ENCODE data around the gene SERHL2. TPM values are rescaled to one million over a fixed set of nuclear protein-coding genes. Genes with fewer than 3 reads are reported as not detected.

Gene SERHL2
- total and polyA plus RNA-seq, 2 donors (not counting 3 experiments of a cell fraction or from before 2014, with no cell fraction given), result 0.80 to 2.0 TPM

DNA sequence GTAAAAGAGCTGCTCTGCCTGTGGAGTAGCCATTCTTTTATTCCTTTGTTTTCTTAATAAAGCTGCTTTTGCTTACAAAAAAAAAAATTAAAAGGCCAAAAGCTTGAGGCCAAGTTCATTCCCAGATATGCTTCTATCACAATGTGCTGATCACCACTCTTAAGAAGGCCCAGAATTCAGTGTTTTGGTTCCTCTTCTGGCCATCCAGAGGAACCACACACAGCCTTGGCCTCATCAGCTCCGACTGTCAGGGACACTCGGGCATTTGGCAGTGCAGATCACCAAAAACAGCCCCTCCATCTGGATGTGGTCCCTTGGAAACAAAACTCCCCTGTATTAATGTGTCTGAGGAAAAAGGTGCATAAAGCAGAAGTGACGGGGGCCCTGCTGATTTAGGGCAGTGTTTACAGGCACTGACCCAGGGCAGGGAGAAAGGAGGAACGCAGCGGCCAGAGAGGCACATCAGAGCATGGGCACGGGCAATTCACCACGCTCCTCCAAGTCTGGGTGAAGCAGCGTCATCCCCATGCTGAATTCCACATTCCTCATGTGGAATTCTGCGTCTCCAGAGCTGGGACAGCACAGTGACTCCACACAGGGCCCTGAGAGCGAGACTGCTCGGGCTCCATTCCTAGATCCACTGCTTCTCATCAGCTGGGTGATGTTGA lies 43.2 kb downstream of the SERHL2 start:
- Histone ChIP-seq H3K36me3 (ENCODE audit: control insufficient read depth in 2 of 2, extremely low read depth in 1 of 2, insufficient read depth in 2 of 2, low read length in 2 of 2) (peaks cover 34 to 45% of the 10 kb centered on the region in 2 experiments), H3K79me2 (ENCODE audit: control insufficient read depth, insufficient read depth, low read length) (peaks cover 9% of the 10 kb centered on the region), H3K27me3 (ENCODE audit: control insufficient read depth in 2 of 2, insufficient read depth in 2 of 2, low read length in 2 of 2) (no peaks in the 10 kb centered on the region), H4K20me1 (replicated peaks; ENCODE audit: control insufficient read depth, extremely low read depth, insufficient read depth, low read length) (no peaks in the 10 kb centered on the region), H3K9me1 (replicated peaks; ENCODE audit: control insufficient read depth, extremely low read depth, insufficient read depth, low read length) (no peaks in the 10 kb centered on the region), H3K4me1 (ENCODE audit: control insufficient read depth, extremely low read depth, insufficient read depth, low read length) (no peaks in the 10 kb centered on the region), H2AFZ (ENCODE audit: low read depth, low read length) (no peak overlapping the region), H3K4me3 (replicated peaks in 1 of 3; ENCODE audit: insufficient read depth in 1 of 3, low read depth in 1 of 3, low read length in 3 of 3) (no peak overlapping the region), H3K27ac (ENCODE audit: insufficient read depth, low read depth, low read length) (no peak overlapping the region), H3K9ac (replicated peaks; ENCODE audit: extremely low read depth, insufficient read depth, low read length) (no peak overlapping the region), H3K4me2 (ENCODE audit: insufficient read depth, low read length) (no peak overlapping the region), H3K9me3 (replicated peaks; ENCODE audit: control insufficient read depth, insufficient read depth, low read length) (no peaks in the 10 kb centered on the region)
- DNase-seq (ENCODE audit: low read depth, low spot score) (no peak), FAIRE-seq (no peak)
- ChIA-PET CTCF (interaction anchor here (1.3 kb wide), 1 partner anchor 15 kb away, joined by 4 read pairs; no protein-coding TSS in a partner anchor), POLR2A (no interaction called here)
- TF ChIP-seq, protein P1, sequence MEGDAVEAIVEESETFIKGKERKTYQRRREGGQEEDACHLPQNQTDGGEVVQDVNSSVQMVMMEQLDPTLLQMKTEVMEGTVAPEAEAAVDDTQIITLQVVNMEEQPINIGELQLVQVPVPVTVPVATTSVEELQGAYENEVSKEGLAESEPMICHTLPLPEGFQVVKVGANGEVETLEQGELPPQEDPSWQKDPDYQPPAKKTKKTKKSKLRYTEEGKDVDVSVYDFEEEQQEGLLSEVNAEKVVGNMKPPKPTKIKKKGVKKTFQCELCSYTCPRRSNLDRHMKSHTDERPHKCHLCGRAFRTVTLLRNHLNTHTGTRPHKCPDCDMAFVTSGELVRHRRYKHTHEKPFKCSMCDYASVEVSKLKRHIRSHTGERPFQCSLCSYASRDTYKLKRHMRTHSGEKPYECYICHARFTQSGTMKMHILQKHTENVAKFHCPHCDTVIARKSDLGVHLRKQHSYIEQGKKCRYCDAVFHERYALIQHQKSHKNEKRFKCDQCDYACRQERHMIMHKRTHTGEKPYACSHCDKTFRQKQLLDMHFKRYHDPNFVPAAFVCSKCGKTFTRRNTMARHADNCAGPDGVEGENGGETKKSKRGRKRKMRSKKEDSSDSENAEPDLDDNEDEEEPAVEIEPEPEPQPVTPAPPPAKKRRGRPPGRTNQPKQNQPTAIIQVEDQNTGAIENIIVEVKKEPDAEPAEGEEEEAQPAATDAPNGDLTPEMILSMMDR (IDR thresholded peaks at IDR 0.05; ENCODE audit: extremely low read depth in 1 of 2, insufficient read depth in 1 of 2, low read depth in 1 of 2, low read length in 2 of 2), result no peak
- no peak for TF ChIP-seq MYC (IDR thresholded peaks at IDR 0.05; ENCODE audit: low read depth, low read length)
- TF ChIP-seq JUN (IDR thresholded peaks at IDR 0.05; ENCODE audit: borderline replicate concordance, insufficient read depth, insufficient read length, low read depth), result no peak
- dilution Hi-C loops (cut with MboI; ENCODE audit: extremely low pct_ligation_motif_present, low sequenced_read_pairs), result no loop called here
- BruUV-seq (replicated peaks), result no TSS peak
- intact Hi-C loops (cut with micrococcal nuclease), result no loop called here

DNA sequence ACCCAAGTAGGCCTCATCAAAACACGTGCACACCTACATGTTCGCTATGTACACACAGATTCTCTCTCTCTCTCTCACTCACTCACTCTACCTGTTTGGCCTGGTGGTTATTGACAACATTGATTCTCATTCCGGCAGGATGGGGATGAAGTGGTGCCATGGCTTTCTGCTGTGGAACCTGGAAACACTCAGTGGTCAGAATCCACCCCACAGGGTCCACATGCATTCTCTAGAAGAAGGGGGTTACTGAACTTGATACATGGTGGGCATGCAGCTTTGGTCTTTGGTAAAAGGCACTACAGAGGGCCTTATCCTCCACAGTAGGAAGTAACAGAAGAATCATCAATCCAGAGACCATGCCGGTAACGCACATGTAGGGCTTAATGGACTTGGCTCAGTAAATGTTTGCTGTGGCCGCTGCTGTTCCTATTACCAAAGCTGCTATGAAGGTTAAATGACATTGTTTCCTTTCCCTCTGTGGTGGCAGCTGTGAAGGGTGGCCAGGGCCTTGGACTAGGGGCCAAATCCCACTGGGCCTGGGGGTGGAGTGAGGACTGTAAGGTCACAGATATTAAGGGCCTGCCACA lies 48.2 kb downstream of the SERHL2 start:
- intact Hi-C loops (cut with micrococcal nuclease) (no loop called here), dilution Hi-C loops (cut with MboI; ENCODE audit: extremely low pct_ligation_motif_present, low sequenced_read_pairs) (no loop called here)
- Histone ChIP-seq H3K9ac (replicated peaks; ENCODE audit: extremely low read depth, insufficient read depth, low read length) (no peak overlapping the region), H3K79me2 (ENCODE audit: control insufficient read depth, insufficient read depth, low read length) (peaks cover 55% of the 10 kb centered on the region), H4K20me1 (replicated peaks; ENCODE audit: control insufficient read depth, extremely low read depth, insufficient read depth, low read length) (no peaks in the 10 kb centered on the region), H3K4me3 (replicated peaks in 1 of 3; ENCODE audit: insufficient read depth in 1 of 3, low read depth in 1 of 3, low read length in 3 of 3) (no peak overlapping the region), H3K4me2 (ENCODE audit: insufficient read depth, low read length) (no peak overlapping the region), H3K9me3 (replicated peaks; ENCODE audit: control insufficient read depth, insufficient read depth, low read length) (no peaks in the 10 kb centered on the region), H3K36me3 (ENCODE audit: control insufficient read depth in 2 of 2, extremely low read depth in 1 of 2, insufficient read depth in 2 of 2, low read length in 2 of 2) (peaks cover 22 to 30% of the 10 kb centered on the region in 2 experiments), H3K27ac (ENCODE audit: insufficient read depth, low read depth, low read length) (no peak overlapping the region), H2AFZ (ENCODE audit: low read depth, low read length) (no peak overlapping the region), H3K27me3 (ENCODE audit: control insufficient read depth in 2 of 2, insufficient read depth in 2 of 2, low read length in 2 of 2) (no peaks in the 10 kb centered on the region), H3K4me1 (ENCODE audit: control insufficient read depth, extremely low read depth, insufficient read depth, low read length) (no peaks in the 10 kb centered on the region), H3K9me1 (replicated peaks; ENCODE audit: control insufficient read depth, extremely low read depth, insufficient read depth, low read length) (no peaks in the 10 kb centered on the region)
- DNase-seq (ENCODE audit: low read depth, low spot score), result no peak
- BruUV-seq (replicated peaks), result no TSS peak
- TF ChIP-seq POLR2A (IDR thresholded peaks at IDR 0.05; ENCODE audit: low read depth, low read length) (no peak), POLR2AphosphoS5 (IDR thresholded peaks at IDR 0.05; ENCODE audit: insufficient read depth, low read depth, low read length) (no peak), EZH2 (IDR thresholded peaks at IDR 0.05; ENCODE audit: borderline replicate concordance, low read depth, low read length, severe bottlenecking) (no peak), JUN (IDR thresholded peaks at IDR 0.05; ENCODE audit: borderline replicate concordance, insufficient read depth, insufficient read length, low read depth) (no peak), FOS (IDR thresholded peaks at IDR 0.05; ENCODE audit: borderline replicate concordance, insufficient read depth, low read length) (no peak), MYC (IDR thresholded peaks at IDR 0.05; ENCODE audit: low read depth, low read length) (no peak)
- TF ChIP-seq, protein P2, sequence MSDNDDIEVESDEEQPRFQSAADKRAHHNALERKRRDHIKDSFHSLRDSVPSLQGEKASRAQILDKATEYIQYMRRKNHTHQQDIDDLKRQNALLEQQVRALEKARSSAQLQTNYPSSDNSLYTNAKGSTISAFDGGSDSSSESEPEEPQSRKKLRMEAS (IDR thresholded peaks at IDR 0.05; ENCODE audit: insufficient read depth, insufficient read length), result no peak
- TF ChIP-seq, protein P1 (IDR thresholded peaks at IDR 0.05; ENCODE audit: extremely low read depth in 1 of 2, insufficient read depth in 1 of 2, low read depth in 1 of 2, low read length in 2 of 2), result no peak
- ChIA-PET CTCF (no interaction called here), POLR2A (no interaction called here)
- no peak for FAIRE-seq

Data from endothelial cell of umbilical vein (primary cell).